HEK293T (cell line): ENCODE measurements around the gene TNIK.
"Not testable (repeated sequence)": the region's sequence is repeated elsewhere in the genome, so short reads cannot be mapped to it uniquely, and the experiment has no call there.

Experiments used
- CTCF ChIA-PET: fragments of 350-600 bp; formaldehyde crosslinking; extraction: SDS; loops from one replicate; lab custom pipeline; 2021; ENCODE audit warnings: antibody characterized with exemption, inconsistent platforms; lab: Yijun Ruan, JAX
- POLR2A ChIA-PET: fragments of 350-600 bp; formaldehyde crosslinking; extraction: SDS; loops from one replicate; lab custom pipeline; 2020; ENCODE audit warnings: antibody characterized with exemption, inconsistent platforms; lab: Yijun Ruan, JAX
- DNase-seq: peaks from one replicate; pipeline ENCODE4 v3.0.0; 2012; ENCODE audit warnings: mixed read lengths; ENCODE audit errors: extremely low spot score
- ARNT ChIP-seq: fragments of 450-650 bp; IDR thresholded peaks from 2 replicates; pipeline ENCODE4 v1.6.1; 2017; ENCODE audit warnings: mild to moderate bottlenecking
- BHLHE40 ChIP-seq: fragments of 450-650 bp; IDR thresholded peaks from 2 replicates; pipeline ENCODE4 v1.6.1; 2016; ENCODE audit warnings: mild to moderate bottlenecking, moderate library complexity, borderline replicate concordance
- CTBP1 ChIP-seq: fragments of 450-650 bp; IDR thresholded peaks from 2 replicates; pipeline ENCODE4 v1.6.1; 2016; ENCODE audit warnings: borderline replicate concordance
- ELF4 ChIP-seq: fragments of 450-650 bp; IDR thresholded peaks from 2 replicates; pipeline ENCODE4 v1.6.1; 2017; ENCODE audit warnings: antibody characterized with exemption
- FOXA1 ChIP-seq: fragments of 450-650 bp; IDR thresholded peaks from 2 replicates; pipeline ENCODE4 v1.6.1; 2016; ENCODE audit warnings: mild to moderate bottlenecking
- FOXK2 ChIP-seq: fragments of 450-650 bp; IDR thresholded peaks from 2 replicates; pipeline ENCODE4 v1.6.1; 2016; ENCODE audit warnings: mild to moderate bottlenecking
- FOXM1 ChIP-seq: fragments of 450-650 bp; IDR thresholded peaks from 2 replicates; pipeline ENCODE4 v1.6.1; 2017; ENCODE audit warnings: mild to moderate bottlenecking, borderline replicate concordance
- HDGF ChIP-seq: fragments of 450-650 bp; IDR thresholded peaks from 2 replicates; pipeline ENCODE4 v1.6.1; 2017; ENCODE audit warnings: antibody characterized with exemption, borderline replicate concordance
- L3MBTL2 ChIP-seq: fragments of 450-650 bp; conservative IDR thresholded peaks from 2 replicates; pipeline ENCODE4 v1.6.1; 2016; ENCODE audit warnings: mild to moderate bottlenecking
- LEF1 ChIP-seq: fragments of 450-650 bp; IDR thresholded peaks from 2 replicates; pipeline ENCODE4 v1.6.1; 2017; ENCODE audit warnings: mild to moderate bottlenecking, borderline replicate concordance
- NFRKB ChIP-seq: fragments of 450-650 bp; IDR thresholded peaks from 2 replicates; pipeline ENCODE4 v1.6.1; 2016; ENCODE audit warnings: mild to moderate bottlenecking, moderate library complexity
- SP1 ChIP-seq: fragments of 450-650 bp; IDR thresholded peaks from 2 replicates; pipeline ENCODE4 v1.6.1; 2017
- SUZ12 ChIP-seq: fragments of 450-650 bp; IDR thresholded peaks from 2 replicates; pipeline ENCODE4 v1.6.1; 2016; ENCODE audit warnings: mild to moderate bottlenecking
- TARDBP ChIP-seq: fragments of 450-650 bp; IDR thresholded peaks from 2 replicates; pipeline ENCODE4 v1.6.1; 2016
- ZNF384 ChIP-seq: fragments of 450-650 bp; IDR thresholded peaks from 2 replicates; pipeline ENCODE4 v1.6.1; 2016
- TF ChIP-seq, protein P1 (sequence below): fragments of 450-650 bp; IDR thresholded peaks from 2 replicates; pipeline ENCODE4 v1.6.1; 2016

Gene TNIK

DNA sequence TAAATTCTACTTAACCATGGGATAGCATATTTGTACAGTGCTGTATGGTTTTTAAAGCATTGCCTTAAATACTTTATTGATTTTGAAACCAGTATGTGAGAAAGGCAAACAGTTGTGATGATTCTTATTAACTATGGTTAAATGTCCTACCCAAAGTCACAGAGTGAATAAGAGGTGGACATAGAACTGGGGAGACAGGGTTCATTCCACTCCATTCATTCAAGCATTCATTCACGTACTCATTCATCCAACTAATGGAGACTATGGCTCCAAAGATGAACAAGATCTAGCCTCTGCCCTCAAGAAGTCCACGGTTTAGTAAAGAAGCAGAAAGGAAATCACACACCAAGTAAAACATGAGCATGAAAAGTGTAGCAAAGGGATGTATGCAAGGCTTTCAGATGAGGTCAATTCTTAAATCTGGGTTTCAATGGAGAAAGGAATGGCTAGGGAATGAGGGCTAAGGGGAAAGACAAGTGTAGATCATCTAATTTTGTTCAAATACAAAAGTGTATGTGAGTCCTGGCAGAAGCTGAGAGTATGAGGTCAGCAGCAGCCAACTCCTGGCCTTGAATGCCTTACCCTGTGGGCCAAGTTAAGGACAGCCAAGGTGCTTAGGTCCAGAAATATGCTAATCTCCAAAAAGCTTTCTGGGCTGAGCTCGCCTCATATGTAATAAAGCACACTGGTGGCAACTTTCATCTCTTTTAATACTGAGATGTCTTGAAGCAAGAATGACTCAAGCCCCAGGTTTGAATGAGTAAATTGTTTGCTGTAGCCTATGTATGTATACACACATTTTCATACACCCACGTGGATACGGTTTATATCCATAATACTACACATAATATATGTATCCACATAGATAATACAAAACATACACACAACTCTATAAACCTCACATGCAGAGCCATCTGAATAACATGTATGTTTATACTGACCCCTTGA lies 4.3 kb downstream of the TNIK start:
- TF ChIP-seq SP1 (no peak), FOXA1 (no peak), HDGF (no peak), FOXK2 (no peak), CTBP1 (no peak), BHLHE40 (no peak), ZNF384 (no peak), L3MBTL2 (no peak), TARDBP (no peak)
- TF ChIP-seq, protein P1, sequence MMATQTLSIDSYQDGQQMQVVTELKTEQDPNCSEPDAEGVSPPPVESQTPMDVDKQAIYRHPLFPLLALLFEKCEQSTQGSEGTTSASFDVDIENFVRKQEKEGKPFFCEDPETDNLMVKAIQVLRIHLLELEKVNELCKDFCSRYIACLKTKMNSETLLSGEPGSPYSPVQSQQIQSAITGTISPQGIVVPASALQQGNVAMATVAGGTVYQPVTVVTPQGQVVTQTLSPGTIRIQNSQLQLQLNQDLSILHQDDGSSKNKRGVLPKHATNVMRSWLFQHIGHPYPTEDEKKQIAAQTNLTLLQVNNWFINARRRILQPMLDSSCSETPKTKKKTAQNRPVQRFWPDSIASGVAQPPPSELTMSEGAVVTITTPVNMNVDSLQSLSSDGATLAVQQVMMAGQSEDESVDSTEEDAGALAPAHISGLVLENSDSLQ = no peak
- ChIA-PET CTCF (interaction anchor here (0.6 kb wide), 1 partner anchor 389 kb away, joined by 3 read pairs; no protein-coding TSS in a partner anchor), POLR2A (no interaction called here)
- no peak for DNase-seq

DNA sequence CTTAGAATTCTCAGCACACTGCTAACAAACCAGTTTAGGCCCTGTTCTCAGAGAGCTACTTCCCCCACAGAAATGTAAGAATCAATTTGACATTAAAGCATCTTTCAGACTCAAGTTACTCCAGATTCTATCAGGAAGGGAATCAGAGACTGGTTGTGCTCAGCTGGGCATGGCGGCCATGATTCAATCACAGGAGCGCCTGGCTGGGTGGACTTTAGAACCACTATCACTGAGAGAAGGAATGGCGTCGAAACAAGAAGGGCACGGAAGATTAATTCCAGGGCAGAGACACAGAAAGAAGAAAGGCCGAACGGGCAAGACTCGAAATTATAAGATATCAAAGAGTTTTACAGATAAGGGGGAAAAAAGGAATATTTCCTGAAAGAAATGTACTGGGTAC lies 6.2 kb downstream of the TNIK start:
- no peak for TF ChIP-seq SP1
- TF ChIP-seq FOXA1 = no peak
- TF ChIP-seq TARDBP = no peak
- TF ChIP-seq FOXK2 = no peak
- TF ChIP-seq HDGF = no peak
- TF ChIP-seq CTBP1 = no peak
- no peak for TF ChIP-seq ELF4
- no peak for TF ChIP-seq SUZ12
- no peak for TF ChIP-seq L3MBTL2
- no peak for TF ChIP-seq NFRKB
- no peak for TF ChIP-seq LEF1
- TF ChIP-seq ARNT = no peak
- no peak for TF ChIP-seq ZNF384
- ChIA-PET POLR2A (no interaction called here), CTCF (interaction anchor here (0.8 to 1.5 kb wide), 3 partner anchors 9 to 130 kb away, joined by 3 to 4 read pairs (median 4); no protein-coding TSS in a partner anchor)
- no peak for DNase-seq

DNA sequence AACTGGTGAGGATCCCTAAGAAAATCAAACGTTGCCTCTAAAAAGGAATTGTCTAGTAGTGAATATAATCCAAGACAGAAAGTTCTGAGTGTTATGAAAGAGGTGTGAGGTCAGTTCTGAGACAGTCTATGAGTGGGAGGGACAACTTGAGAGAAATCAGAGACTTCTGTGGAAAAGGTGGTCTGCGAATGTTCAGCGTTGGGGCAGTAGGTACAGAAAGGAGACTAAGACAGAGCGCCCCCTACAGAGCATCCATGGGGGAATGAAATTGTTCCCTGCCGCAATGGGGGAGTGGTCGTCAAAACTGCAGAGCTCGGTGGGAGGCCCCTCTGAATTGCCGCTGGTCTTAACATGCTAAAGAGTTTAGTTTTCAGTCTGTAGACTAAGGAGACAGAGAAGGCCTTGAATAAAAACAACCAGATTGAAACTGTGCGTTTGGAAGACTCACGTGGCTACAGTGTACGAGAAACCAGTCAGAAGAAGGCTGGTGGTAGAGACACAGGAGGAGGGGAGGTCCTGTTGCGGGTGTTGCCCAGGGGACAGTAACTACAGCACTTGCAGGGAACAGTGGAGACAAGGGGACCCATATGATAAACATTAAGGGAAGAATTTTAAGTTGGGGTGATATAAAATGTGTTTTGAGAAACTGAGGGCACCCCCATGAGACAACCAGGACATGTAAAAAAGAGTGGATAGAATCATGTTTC lies 6.9 kb downstream of the TNIK start:
- ChIA-PET POLR2A (no interaction called here), CTCF (interaction anchor here (0.6 to 1.5 kb wide), 6 partner anchors 8 to 226 kb away, joined by 3 to 5 read pairs (median 4); no protein-coding TSS in a partner anchor)
- DNase-seq = peak; percentile 66
- TF ChIP-seq SUZ12 (no peak), LEF1 (no peak), FOXM1 (no peak), ZNF384 (no peak), L3MBTL2 (no peak), SP1 (no peak), ELF4 (no peak), BHLHE40 (no peak), TARDBP (no peak)

DNA sequence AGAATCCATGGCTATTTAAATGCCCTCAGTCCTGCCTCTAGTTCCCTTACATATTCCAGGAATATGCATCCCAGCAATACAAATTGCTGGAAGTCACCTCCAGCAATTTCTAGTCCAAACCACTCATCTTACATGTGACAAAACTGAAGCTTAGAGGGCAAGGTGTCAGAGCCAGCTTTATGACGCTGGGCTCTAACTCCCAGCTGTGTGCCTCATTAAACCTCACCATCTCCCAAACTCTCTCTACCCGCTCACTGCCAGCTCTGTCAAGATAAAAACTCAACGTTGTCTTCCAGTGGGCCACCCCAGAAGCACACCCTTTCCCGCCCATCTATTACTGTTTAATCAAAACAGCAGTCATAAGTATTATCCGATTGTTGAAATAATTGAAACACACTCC lies 7.9 kb downstream of the TNIK start:
- DNase-seq = no peak
- CTCF ChIA-PET = interaction anchor here (0.8 kb wide), 1 partner anchor 8 kb away, joined by 3 read pairs; the partner anchor contains the start of gene TNIK
- no peak for TF ChIP-seq FOXK2
- POLR2A ChIA-PET = no interaction called here

DNA sequence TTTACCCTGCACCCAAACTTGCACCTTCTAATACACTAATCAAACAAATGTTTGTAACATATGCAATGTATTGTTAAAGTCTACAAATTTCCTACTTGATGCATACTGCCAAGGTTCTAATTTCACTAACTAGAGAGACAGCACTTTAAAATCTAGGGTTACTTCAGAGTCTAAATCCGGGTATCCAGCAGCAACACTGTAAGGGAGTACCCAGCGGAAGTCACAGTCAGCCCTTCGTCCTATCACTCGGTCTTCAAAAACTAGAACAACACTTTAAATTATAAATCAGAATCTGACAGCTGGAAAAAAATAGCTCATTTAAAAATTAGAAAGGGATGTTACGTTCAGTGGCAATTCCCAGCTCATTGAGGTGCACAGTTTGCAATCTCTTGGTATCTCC lies 8.3 kb downstream of the TNIK start:
- ChIA-PET POLR2A (no interaction called here), CTCF (interaction anchor here (0.8 kb wide), 1 partner anchor 9 kb away, joined by 3 read pairs; the partner anchor contains the start of gene TNIK)
- TF ChIP-seq NFRKB (no peak), FOXA1 (no peak), HDGF (no peak), LEF1 (no peak)
- no peak for DNase-seq

DNA sequence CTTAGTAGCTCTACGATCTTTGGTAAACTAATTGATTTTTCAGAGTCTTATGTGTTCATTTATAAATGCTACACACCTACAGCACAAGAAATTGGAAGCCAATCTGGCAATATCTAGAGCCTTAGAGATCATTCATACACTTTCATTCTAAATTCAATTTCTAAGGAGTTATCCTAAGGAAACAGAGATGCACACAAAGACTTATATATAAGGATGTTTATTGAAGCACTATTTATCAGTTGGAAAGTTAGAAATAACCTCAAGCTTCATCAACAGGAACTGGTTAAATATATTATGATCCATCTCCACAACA lies 12.7 kb downstream of the TNIK start:
- DNase-seq, POLR2A ChIA-PET, CTCF ChIA-PET: not testable (repeated sequence)

DNA sequence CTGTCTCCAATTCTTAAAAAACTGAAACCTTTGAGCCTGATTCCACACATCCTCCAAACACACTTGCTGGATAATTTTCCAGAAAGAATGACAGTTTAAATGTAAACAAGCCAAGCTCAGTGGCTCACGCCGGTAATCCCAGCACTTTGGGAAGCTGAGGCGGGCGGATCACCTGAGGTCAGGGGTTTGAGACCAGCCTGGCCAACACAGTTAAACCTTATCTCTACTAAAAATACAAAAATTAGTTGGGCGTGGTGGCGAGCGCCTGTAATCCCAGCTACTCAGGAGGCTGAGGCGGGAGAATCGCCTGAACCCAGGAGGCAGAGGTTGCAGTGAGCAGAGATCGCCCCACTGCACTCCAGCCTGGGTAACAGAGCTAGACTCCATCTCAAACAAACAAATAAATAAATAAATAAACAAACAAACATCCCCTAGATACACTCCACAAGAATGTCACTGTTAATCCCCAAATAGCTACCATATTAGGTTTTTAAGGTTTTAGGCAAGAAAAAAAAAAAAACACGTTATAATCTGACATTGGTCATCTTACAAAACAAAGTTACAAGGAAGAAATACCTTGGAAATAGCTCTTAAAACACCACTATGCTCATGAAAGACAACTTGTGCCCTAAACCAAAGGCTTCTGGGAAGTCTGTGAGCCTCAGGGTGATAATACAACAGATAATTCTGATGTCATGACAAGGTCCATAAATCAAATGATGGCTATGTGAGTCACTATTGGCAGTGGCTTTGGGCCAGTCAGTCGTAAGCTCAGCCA lies 13.2 kb downstream of the TNIK start:
- DNase-seq = peak; percentile 33
- TF ChIP-seq ARNT = no peak
- TF ChIP-seq, protein P1 = peak; percentile 91
- POLR2A ChIA-PET = no interaction called here
- CTCF ChIA-PET = no interaction called here
